Measurements from ENCODE around the gene RELA. TPM values are rescaled to one million over a fixed set of nuclear protein-coding genes. Genes with fewer than 3 reads are reported as not detected.

The RELA gene
- total RNA-seq, 2 experiments from 2014 or later, result 379 to 382 TPM

DNA sequence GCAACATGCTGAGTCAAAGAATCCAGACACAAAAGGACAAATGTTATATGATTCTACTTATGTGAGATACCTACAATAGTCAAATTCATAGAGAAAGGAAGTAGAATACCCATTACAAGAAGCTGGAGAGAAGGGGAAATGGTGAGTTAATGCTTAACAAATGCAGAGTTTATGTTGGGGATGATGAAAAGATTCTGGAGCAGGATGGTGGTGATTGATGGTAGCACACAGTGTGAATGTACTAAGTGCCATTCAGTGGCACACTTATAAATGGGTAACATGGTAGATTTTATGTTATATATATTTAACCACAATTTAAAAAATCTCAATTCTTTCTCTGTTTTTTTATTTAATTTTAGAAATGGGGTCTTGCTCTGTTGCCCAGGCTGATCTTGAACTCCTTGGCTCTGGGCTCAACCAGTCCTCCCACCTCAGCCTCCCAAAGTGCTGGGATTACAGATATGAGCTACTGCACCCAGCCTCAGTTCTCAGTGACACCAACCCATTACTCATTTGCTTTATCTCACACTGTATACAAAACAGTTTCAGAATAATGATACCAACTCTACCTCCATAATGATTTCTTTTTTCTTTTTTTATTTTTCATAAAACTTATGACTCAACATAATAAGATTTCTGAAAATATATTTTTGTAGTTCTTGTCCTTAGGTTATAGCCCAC lies 9.6 kb upstream of the RELA start:
- TF ChIP-seq, protein P1, sequence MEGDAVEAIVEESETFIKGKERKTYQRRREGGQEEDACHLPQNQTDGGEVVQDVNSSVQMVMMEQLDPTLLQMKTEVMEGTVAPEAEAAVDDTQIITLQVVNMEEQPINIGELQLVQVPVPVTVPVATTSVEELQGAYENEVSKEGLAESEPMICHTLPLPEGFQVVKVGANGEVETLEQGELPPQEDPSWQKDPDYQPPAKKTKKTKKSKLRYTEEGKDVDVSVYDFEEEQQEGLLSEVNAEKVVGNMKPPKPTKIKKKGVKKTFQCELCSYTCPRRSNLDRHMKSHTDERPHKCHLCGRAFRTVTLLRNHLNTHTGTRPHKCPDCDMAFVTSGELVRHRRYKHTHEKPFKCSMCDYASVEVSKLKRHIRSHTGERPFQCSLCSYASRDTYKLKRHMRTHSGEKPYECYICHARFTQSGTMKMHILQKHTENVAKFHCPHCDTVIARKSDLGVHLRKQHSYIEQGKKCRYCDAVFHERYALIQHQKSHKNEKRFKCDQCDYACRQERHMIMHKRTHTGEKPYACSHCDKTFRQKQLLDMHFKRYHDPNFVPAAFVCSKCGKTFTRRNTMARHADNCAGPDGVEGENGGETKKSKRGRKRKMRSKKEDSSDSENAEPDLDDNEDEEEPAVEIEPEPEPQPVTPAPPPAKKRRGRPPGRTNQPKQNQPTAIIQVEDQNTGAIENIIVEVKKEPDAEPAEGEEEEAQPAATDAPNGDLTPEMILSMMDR (IDR thresholded peaks at IDR 0.05), result no peak
- no peaks in the 10 kb centered on the region for H3K9me3 Mint-ChIP-seq
- H3K36me3 ChIP-seq (ENCODE audit: insufficient read depth, low read length), result no peaks in the 10 kb centered on the region
- H3K4me3 Mint-ChIP-seq, result no peak overlapping the region
- POLR2A ChIA-PET, result no interaction called here
- no peaks in the 10 kb centered on the region for H3K27me3 Mint-ChIP-seq
- H3K27me3 ChIP-seq (ENCODE audit: control insufficient read depth in 1 of 2, insufficient read depth in 2 of 2, low read length in 2 of 2), result no peaks in the 10 kb centered on the region
- H3K36me3 Mint-ChIP-seq (ENCODE audit: low read depth), result no peaks in the 10 kb centered on the region
- intact Hi-C loops (cut with DNase I, micrococcal nuclease), result no loop called here
- no peak for ATAC-seq (ENCODE audit: poor library complexity)
- no peaks in the 10 kb centered on the region for H3K4me1 Mint-ChIP-seq (ENCODE audit: low read depth)
- no peak overlapping the region for H3K27ac Mint-ChIP-seq
- CTCF ChIA-PET, result interaction anchor here (1.1 kb wide), 1 partner anchor 39 kb away, joined by 3 read pairs; no protein-coding TSS in a partner anchor
- no peak overlapping the region for H3K4me3 ChIP-seq (ENCODE audit: low read length)
- DNase-seq, result no peak
- H3K9me3 ChIP-seq (ENCODE audit: control insufficient read depth in 1 of 2, insufficient read depth in 1 of 2, low read length in 2 of 2), result no peaks in the 10 kb centered on the region
- H3K27ac ChIP-seq (ENCODE audit: low read depth in 1 of 2, low read length in 2 of 2), result no peak overlapping the region
- H3K4me1 ChIP-seq (ENCODE audit: insufficient read depth, low read length), result no peaks in the 10 kb centered on the region

DNA sequence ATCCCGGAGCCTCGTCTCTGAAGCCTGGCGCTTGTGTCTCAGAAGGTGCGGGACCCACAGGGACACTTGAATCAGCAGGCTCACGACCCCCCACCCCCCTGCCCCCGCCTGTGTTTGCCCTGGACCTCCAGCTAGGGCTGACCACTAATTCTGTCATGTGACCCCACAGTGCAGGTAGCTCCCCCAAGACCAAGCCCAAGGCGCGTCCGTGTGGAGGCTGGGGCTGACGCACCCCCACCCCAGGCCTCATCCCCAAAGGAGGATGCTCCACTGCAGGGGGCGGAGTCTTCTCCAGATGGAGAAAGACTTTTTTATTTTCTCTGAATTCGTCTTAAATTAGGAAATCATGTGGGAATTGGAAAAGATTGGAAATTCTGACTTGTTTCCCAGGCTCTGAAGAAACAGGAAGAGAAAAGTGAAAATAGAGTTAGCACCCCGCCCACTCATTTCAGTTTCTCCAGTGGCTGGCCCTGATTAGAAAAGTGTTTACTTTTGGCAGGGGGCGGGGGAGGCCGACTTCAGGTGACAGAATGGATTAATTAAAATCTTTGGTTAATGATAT lies 1.0 kb upstream of the RELA start:
- Histone ChIP-seq H3K9me3 (ENCODE audit: control insufficient read depth in 1 of 2, insufficient read depth in 1 of 2, low read length in 2 of 2) (no peaks in the 10 kb centered on the region), H3K4me3 (ENCODE audit: low read length) (peak overlapping the region; percentile 71), H3K27me3 (ENCODE audit: control insufficient read depth in 1 of 2, insufficient read depth in 2 of 2, low read length in 2 of 2) (no peaks in the 10 kb centered on the region), H3K27ac (ENCODE audit: low read depth in 1 of 2, low read length in 2 of 2) (peak overlapping the region; percentile 96 to 97), H3K36me3 (ENCODE audit: insufficient read depth, low read length) (peaks cover 35% of the 10 kb centered on the region), H3K4me1 (ENCODE audit: insufficient read depth, low read length) (peaks cover 52% of the 10 kb centered on the region)
- ATAC-seq (ENCODE audit: poor library complexity), result peak; percentile 28
- CTCF ChIA-PET, result interaction anchor here (0.7 to 2.1 kb wide), 5 partner anchors 11 to 227 kb away, joined by 3 to 11 read pairs (median 5); partner anchors contain the start of genes CCDC85B and KAT5
- peaks cover 29% of the 10 kb centered on the region for H3K4me1 Mint-ChIP-seq (ENCODE audit: low read depth)
- POLR2A ChIA-PET, result interaction anchor here (0.7 to 5.9 kb wide), 15 partner anchors 11 to 885 kb away, joined by 3 to 93 read pairs (median 4); partner anchors contain the start of genes KAT5, MALAT1, MAP3K11 and MUS81
- TF ChIP-seq, protein P1 (IDR thresholded peaks at IDR 0.05), result no peak
- H3K4me3 Mint-ChIP-seq, result peak overlapping the region; percentile 92
- peak in 8 of 14 experiments; percentile 24 to 67 (median 44) for DNase-seq
- H3K27me3 Mint-ChIP-seq, result no peaks in the 10 kb centered on the region
- peaks cover 32% of the 10 kb centered on the region for H3K36me3 Mint-ChIP-seq (ENCODE audit: low read depth)
- no peaks in the 10 kb centered on the region for H3K9me3 Mint-ChIP-seq
- peak overlapping the region; percentile 94 for H3K27ac Mint-ChIP-seq
- intact Hi-C loops (cut with DNase I, micrococcal nuclease), result loop anchor here (1.0 to 5.0 kb wide), 4 partner anchors 25 to 91 kb away; partner anchors contain the start of genes PCNX3 (in 2 of the 2), FAM89B (in 1 of the 2), KAT5 (in 1 of the 2) and SIPA1 (in 1 of the 2)

DNA sequence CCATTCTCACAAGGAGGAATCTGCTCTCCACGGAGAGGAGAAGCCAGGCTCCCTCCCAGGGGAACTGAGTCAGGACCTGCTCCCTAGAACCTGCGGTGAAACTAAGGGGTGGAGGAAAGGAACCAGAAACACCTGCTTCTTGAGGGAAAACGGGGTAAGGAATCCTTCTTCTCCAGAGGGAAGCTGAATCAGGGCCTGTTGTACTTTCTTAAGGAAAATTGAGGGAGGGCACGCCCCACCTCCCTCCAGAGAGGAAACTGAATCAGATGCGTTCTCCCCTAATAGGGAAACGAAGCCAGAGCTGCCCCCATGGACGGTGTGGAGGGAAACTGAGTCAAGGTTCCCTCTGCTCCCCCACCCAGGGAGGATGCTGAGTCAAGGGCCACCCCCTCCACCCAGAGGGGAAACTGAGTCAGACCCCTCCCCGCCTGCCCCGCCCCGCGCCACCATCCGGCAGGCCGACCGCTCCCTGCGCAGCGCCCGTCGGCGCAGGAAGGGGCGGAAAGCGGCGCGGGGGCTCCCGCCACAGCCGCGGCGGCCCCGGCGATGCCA lies 393 bp downstream of the RELA start:
- H3K4me1 Mint-ChIP-seq (ENCODE audit: low read depth), result peaks cover 37% of the 10 kb centered on the region

More for the DNA sequence above, 393 bp downstream of the RELA start:
- H3K4me3 Mint-ChIP-seq, result peak overlapping the region; percentile 89
- ChIA-PET CTCF (interaction anchor here (1.3 to 2.1 kb wide), 3 partner anchors 10 to 197 kb away, joined by 4 to 11 read pairs (median 5); partner anchors contain the start of gene MUS81), POLR2A (interaction anchor here (0.8 to 5.9 kb wide), 22 partner anchors 10 to 1345 kb away, joined by 3 to 93 read pairs (median 4); partner anchors contain the start of genes CFL1, EHBP1L1, FAM89B and KAT5)
- no peaks in the 10 kb centered on the region for H3K27me3 Mint-ChIP-seq
- H3K9me3 Mint-ChIP-seq, result no peaks in the 10 kb centered on the region
- H3K27me3 ChIP-seq (ENCODE audit: control insufficient read depth in 1 of 2, insufficient read depth in 2 of 2, low read length in 2 of 2), result no peaks in the 10 kb centered on the region
- intact Hi-C loops (cut with DNase I, micrococcal nuclease), result loop anchor here (1.0 to 5.0 kb wide), 3 partner anchors 9 to 90 kb away; partner anchors contain the start of genes FAM89B (in 1 of the 2), KAT5 (in 1 of the 2) and ZNRD2 (in 1 of the 2)
- peaks cover 65% of the 10 kb centered on the region for H3K4me1 ChIP-seq (ENCODE audit: insufficient read depth, low read length)
- DNase-seq, result peak in 1 of 14 experiments; percentile 44
- no peaks in the 10 kb centered on the region for H3K9me3 ChIP-seq (ENCODE audit: control insufficient read depth in 1 of 2, insufficient read depth in 1 of 2, low read length in 2 of 2)
- peak overlapping the region; percentile 84 for H3K27ac Mint-ChIP-seq
- TF ChIP-seq, protein P1 (IDR thresholded peaks at IDR 0.05), result no peak
- peak overlapping the region; percentile 97 for H3K4me3 ChIP-seq (ENCODE audit: low read length)
- ATAC-seq (ENCODE audit: poor library complexity), result no peak
- H3K27ac ChIP-seq (ENCODE audit: low read depth in 1 of 2, low read length in 2 of 2), result peak overlapping the region; percentile 94 to 97
- peaks cover 46% of the 10 kb centered on the region for H3K36me3 Mint-ChIP-seq (ENCODE audit: low read depth)
- H3K36me3 ChIP-seq (ENCODE audit: insufficient read depth, low read length), result peaks cover 49% of the 10 kb centered on the region
